ENCODE data around the gene MAPKAP1. TPM values are rescaled to one million over a fixed set of nuclear protein-coding genes. Genes with fewer than 3 reads are reported as not detected.

MAPKAP1 gene
- total RNA-seq, 1 donor from 2014 or later, result 76.9 TPM

DNA sequence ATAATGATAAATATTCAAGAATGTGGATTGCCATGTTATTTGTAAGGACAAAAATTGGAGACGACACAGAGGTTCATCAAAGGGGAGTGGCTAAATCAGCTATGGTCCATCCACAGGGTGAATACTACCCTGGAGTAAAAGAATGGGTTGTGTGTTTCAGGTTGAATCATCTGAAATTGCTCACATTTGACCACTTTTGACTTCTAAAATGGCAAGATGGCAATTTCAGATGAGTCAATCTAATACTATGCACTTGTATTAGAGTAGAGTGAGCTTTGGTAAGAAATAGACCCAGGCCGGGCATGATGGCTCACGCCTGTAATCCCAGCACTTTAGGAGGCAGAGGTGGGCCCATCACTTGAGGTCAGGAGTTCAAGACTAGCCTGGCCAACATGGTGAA lies 313.6 kb downstream of the MAPKAP1 start:
- no peak overlapping the region for H3K4me3 Mint-ChIP-seq (ENCODE audit: unreplicated experiment)
- no peak for DNase-seq (ENCODE audit: extremely low spot score, unreplicated experiment)
- H3K36me3 Mint-ChIP-seq (ENCODE audit: unreplicated experiment), result no peaks in the 10 kb centered on the region
- no peaks in the 10 kb centered on the region for H3K4me1 Mint-ChIP-seq (ENCODE audit: unreplicated experiment)
- TF ChIP-seq, protein P1, sequence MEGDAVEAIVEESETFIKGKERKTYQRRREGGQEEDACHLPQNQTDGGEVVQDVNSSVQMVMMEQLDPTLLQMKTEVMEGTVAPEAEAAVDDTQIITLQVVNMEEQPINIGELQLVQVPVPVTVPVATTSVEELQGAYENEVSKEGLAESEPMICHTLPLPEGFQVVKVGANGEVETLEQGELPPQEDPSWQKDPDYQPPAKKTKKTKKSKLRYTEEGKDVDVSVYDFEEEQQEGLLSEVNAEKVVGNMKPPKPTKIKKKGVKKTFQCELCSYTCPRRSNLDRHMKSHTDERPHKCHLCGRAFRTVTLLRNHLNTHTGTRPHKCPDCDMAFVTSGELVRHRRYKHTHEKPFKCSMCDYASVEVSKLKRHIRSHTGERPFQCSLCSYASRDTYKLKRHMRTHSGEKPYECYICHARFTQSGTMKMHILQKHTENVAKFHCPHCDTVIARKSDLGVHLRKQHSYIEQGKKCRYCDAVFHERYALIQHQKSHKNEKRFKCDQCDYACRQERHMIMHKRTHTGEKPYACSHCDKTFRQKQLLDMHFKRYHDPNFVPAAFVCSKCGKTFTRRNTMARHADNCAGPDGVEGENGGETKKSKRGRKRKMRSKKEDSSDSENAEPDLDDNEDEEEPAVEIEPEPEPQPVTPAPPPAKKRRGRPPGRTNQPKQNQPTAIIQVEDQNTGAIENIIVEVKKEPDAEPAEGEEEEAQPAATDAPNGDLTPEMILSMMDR (IDR thresholded peaks at IDR 0.05), result no peak
- no peak overlapping the region for H3K27ac Mint-ChIP-seq (ENCODE audit: unreplicated experiment)
- H3K9me3 Mint-ChIP-seq (ENCODE audit: unreplicated experiment), result no peaks in the 10 kb centered on the region
- H3K27me3 Mint-ChIP-seq (ENCODE audit: unreplicated experiment), result no peaks in the 10 kb centered on the region

GRCh38 chr9:125391704-125392103 lies 315.3 kb downstream of the MAPKAP1 start:
- no peak overlapping the region for H3K4me3 Mint-ChIP-seq (ENCODE audit: unreplicated experiment)
- H3K36me3 Mint-ChIP-seq (ENCODE audit: unreplicated experiment), result no peaks in the 10 kb centered on the region
- TF ChIP-seq, protein P1 (IDR thresholded peaks at IDR 0.05), result no peak
- no peaks in the 10 kb centered on the region for H3K9me3 Mint-ChIP-seq (ENCODE audit: unreplicated experiment)
- no peaks in the 10 kb centered on the region for H3K27me3 Mint-ChIP-seq (ENCODE audit: unreplicated experiment)
- no peak for DNase-seq (ENCODE audit: extremely low spot score, unreplicated experiment)
- no peaks in the 10 kb centered on the region for H3K4me1 Mint-ChIP-seq (ENCODE audit: unreplicated experiment)
- no peak overlapping the region for H3K27ac Mint-ChIP-seq (ENCODE audit: unreplicated experiment)

GRCh38 chr9:125388978-125389377 lies 318.0 kb downstream of the MAPKAP1 start:
- no peaks in the 10 kb centered on the region for H3K4me1 Mint-ChIP-seq (ENCODE audit: unreplicated experiment)
- DNase-seq (ENCODE audit: extremely low spot score, unreplicated experiment), result no peak
- TF ChIP-seq, protein P1 (IDR thresholded peaks at IDR 0.05), result no peak
- no peak overlapping the region for H3K27ac Mint-ChIP-seq (ENCODE audit: unreplicated experiment)
- no peaks in the 10 kb centered on the region for H3K36me3 Mint-ChIP-seq (ENCODE audit: unreplicated experiment)
- H3K9me3 Mint-ChIP-seq (ENCODE audit: unreplicated experiment), result no peaks in the 10 kb centered on the region
- H3K27me3 Mint-ChIP-seq (ENCODE audit: unreplicated experiment), result no peaks in the 10 kb centered on the region
- no peak overlapping the region for H3K4me3 Mint-ChIP-seq (ENCODE audit: unreplicated experiment)

GRCh38 chr9:125387861-125388524 lies 319.0 kb downstream of the MAPKAP1 start:
- H3K27me3 Mint-ChIP-seq (ENCODE audit: unreplicated experiment), result no peaks in the 10 kb centered on the region
- H3K4me1 Mint-ChIP-seq (ENCODE audit: unreplicated experiment), result no peaks in the 10 kb centered on the region
- H3K4me3 Mint-ChIP-seq (ENCODE audit: unreplicated experiment), result no peak overlapping the region
- TF ChIP-seq, protein P1 (IDR thresholded peaks at IDR 0.05), result no peak
- no peaks in the 10 kb centered on the region for H3K9me3 Mint-ChIP-seq (ENCODE audit: unreplicated experiment)
- no peak overlapping the region for H3K27ac Mint-ChIP-seq (ENCODE audit: unreplicated experiment)
- no peak for DNase-seq (ENCODE audit: extremely low spot score, unreplicated experiment)
- H3K36me3 Mint-ChIP-seq (ENCODE audit: unreplicated experiment), result no peaks in the 10 kb centered on the region

Other genes starting within 250 kb of the MAPKAP1 start
- 16.0 and 16.1 TPM in 2 replicates for gene PBX3, start 40.2 kb upstream of the MAPKAP1 start, total RNA-seq